Activated naive CD8-positive, alpha-beta T cell treated with anti-CD3 and anti-CD28 coated beads, Interleukin-2, amount 50 U/mL, for 24 hours (primary cell): ENCODE measurements around the gene USP22.
A peak's percentile ranks its signal among the peaks of the same experiment; 100 is the strongest.
"Not testable (repeated sequence)": the region's sequence is repeated elsewhere in the genome, so short reads cannot be mapped to it uniquely, and the experiment has no call there.

Experiments
- ATAC-seq: fragments of 150-1000 bp; cut with Tn5 transposase; one replicate; pipeline ENCODE4 v1.10.0; 2021
- DNase-seq: peaks from one replicate; pipeline ENCODE4 v3.0.0; 2021
- H3K27ac Mint-ChIP-seq: one replicate; pipeline ENCODE4 v1.8.0; 2021; ENCODE audit warnings: mild to moderate bottlenecking, mixed read lengths
- H3K27me3 Mint-ChIP-seq: one replicate; pipeline ENCODE4 v1.8.0; 2021; ENCODE audit warnings: mixed read lengths
- H3K36me3 Mint-ChIP-seq: one replicate; pipeline ENCODE4 v1.8.0; 2021; ENCODE audit warnings: low read depth, mixed read lengths
- H3K4me1 Mint-ChIP-seq: one replicate; pipeline ENCODE4 v1.8.0; 2021; ENCODE audit warnings: mixed read lengths
- H3K4me3 Mint-ChIP-seq: one replicate; pipeline ENCODE4 v1.8.0; 2021; ENCODE audit warnings: mild to moderate bottlenecking, moderate library complexity, mixed read lengths
- H3K9me3 Mint-ChIP-seq: one replicate; pipeline ENCODE4 v1.8.0; 2021; ENCODE audit warnings: mixed read lengths

Gene USP22

DNA sequence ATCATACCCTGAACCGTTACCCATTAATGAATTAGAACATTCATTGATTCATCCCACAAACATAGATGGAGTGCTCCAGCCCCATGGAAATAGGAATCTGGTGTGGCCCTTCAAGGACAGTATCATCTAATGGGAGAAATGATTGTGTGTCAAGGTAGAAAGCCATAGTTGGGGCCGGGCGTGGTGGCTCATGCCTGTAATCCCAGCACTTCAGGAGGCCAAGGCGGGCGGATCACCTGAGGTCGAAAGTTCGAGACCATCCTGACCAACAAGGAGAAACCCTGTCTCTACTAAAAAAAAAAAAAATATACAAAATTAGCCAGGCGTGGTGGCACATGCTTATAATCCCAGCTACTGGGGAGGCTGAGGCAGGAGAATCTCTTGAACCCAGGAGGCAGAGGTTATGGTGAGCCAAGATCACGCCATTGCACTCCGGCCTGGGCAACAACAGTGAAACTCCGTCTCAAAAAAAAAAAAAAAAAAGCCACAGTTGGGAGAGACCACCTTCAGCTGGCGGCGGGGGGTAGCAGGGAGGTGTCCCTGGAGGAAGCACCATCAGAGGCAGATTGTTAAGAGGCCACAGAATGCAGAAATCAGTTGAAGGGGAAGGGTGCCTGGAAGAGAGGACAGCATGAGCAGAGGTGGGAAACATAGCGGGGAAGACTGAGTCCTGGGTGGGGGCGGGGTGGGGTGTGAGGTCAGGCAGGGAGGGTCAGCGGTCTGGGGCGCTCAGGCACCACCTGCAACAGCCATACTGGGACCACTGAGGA is 60.0 kb downstream of the USP22 start:
- Mint-ChIP-seq H3K4me3 (no peak overlapping the region), H3K4me1 (no peaks in the 10 kb centered on the region), H3K27me3 (peaks cover 5% of the 10 kb centered on the region), H3K36me3 (no peaks in the 10 kb centered on the region), H3K27ac (no peak overlapping the region), H3K9me3 (no peaks in the 10 kb centered on the region)
- DNase-seq: no peak
- ATAC-seq: no peak

DNA sequence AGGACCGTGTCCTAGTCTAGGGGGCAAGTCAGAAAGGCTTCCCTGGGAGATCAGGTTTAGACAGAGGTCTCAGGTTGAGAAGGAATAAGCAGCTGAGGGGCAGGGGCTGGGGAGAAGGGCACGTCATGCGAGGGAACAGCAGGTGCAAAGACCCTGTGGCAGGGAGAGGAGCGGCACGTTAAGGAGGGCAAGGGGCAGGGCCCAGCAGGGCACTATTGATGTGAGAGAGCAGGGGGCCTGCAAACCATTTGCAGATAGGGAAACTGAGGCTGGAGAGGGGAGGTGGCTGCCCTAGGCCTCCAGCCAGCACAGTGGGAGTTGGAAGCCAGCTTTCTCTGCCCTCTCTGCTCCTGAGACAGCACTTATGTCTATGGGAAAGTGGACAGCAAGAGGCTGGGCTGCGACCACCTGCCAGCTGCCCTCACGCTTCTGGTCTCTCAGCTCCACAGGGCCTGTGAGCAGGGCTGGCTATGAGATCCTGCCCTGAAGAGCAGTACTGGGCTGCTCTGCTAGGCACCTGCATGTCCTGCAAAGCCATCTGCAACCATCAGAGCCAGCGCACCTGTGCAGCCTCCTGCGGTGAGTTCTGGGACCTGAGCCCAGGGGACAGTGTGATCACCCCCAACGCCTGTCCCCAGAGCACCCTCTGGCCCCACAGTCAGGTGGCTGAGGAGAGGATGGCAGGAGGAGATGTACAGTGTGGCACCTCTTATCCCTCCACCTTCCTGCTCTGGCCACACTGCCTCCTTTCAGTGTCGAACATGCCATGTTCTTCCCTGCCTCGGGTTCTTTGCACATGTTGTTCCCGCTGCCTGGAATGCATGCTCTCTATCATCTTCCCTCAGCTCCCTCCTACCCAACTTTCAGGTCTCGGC is 61.5 kb downstream of the USP22 start:
- DNase-seq (no peak), ATAC-seq (no peak)
- Mint-ChIP-seq H3K4me3 (no peak overlapping the region), H3K27ac (no peak overlapping the region), H3K36me3 (no peaks in the 10 kb centered on the region), H3K4me1 (no peaks in the 10 kb centered on the region), H3K9me3 (no peaks in the 10 kb centered on the region), H3K27me3 (peaks cover 10% of the 10 kb centered on the region)

DNA sequence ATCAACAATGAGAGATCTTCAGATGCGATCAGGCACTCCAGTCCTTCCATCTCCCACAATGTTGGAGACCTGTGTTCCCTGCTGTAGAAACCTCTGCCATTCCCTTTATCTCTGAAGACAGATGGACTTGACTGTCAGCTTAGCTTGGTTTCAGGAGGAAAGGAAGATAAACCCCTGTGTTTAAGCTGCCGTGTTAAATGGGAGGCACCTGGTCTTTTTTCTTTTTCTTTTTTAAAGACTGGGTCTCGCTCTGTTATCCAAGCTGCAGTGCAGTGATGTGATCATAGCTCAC is 63.1 kb downstream of the USP22 start:
- no peak for ATAC-seq
- no peak overlapping the region for H3K27ac Mint-ChIP-seq
- no peaks in the 10 kb centered on the region for H3K4me1 Mint-ChIP-seq
- H3K27me3 Mint-ChIP-seq: peaks cover 13% of the 10 kb centered on the region
- no peak for DNase-seq
- H3K9me3 Mint-ChIP-seq: no peaks in the 10 kb centered on the region
- no peaks in the 10 kb centered on the region for H3K36me3 Mint-ChIP-seq
- no peak overlapping the region for H3K4me3 Mint-ChIP-seq

DNA sequence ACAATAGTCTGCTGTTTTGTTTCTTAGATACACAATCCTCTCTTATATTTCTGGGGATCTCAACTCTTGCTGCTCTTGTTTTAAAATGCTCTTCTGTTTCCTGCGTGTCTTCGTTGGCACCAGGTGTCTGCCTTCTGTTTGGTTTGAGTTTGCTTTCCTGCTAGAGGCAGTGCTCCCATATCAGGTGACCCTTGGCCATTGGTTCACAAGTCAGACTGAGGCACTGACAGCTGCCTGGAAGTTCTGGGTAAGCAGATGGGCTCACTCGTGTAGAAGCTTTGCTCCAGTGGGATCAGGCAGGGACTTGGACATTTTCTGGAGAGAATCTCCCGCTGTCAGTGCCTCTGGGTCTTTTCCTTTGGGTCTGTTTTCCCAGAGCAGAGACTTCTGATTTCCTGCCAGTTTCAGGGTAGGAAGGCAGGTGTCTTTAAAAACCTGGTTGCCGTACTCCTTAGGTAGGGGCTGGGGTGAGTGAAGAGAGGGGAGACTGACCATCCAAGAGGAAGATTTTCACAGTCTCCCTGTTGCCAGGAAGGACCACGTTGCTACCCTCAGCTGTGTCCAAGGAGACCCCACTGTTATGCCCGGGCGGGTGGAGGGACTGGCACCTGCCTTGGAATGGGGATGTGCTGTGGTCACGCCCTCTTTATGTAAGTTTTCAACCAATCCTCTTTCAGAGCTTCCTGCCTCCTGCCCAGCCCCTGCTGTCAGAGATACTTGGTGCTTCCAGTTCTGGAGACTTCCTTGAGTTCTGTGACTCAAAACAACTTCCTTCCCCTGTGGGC is 63.6 kb downstream of the USP22 start:
- not testable (repeated sequence) for H3K4me3 Mint-ChIP-seq, ATAC-seq, H3K4me1 Mint-ChIP-seq, H3K36me3 Mint-ChIP-seq, DNase-seq, H3K9me3 Mint-ChIP-seq, H3K27ac Mint-ChIP-seq
- peaks cover 16% of the 10 kb centered on the region for H3K27me3 Mint-ChIP-seq

DNA sequence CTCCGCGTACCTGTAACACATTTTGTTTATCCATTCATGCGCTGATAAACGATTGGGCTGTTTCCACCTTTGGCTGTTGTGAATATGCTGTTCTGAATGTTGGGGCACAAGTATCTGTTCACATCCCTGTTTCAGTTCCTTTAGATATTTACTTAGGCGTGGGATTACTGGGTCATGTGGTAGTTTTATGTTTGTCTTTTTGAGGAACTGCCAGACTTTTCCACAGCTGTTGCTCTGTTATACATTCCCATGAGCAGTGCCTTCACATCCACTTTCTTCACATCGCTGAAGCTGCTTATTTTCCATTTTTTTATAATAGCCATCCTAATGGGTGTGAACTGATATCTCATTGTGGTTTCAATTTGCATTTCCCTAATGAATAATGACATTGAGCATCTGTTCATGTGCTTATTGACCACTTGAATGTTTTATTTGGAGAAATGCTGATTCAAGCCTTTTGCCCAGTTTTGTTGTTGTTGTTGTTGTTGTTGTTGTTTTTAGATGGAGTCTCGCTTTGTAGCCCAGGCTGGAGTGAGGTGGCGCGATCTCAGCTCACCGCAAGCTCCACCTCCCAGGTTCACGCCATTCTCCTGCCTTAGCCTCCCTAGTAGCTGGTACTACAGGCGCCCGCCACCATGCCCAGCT is 65.1 kb downstream of the USP22 start:
- not testable (repeated sequence) for H3K4me3 Mint-ChIP-seq, H3K9me3 Mint-ChIP-seq, H3K36me3 Mint-ChIP-seq, H3K27ac Mint-ChIP-seq, DNase-seq, H3K4me1 Mint-ChIP-seq, ATAC-seq
- H3K27me3 Mint-ChIP-seq: peaks cover 20% of the 10 kb centered on the region

DNA sequence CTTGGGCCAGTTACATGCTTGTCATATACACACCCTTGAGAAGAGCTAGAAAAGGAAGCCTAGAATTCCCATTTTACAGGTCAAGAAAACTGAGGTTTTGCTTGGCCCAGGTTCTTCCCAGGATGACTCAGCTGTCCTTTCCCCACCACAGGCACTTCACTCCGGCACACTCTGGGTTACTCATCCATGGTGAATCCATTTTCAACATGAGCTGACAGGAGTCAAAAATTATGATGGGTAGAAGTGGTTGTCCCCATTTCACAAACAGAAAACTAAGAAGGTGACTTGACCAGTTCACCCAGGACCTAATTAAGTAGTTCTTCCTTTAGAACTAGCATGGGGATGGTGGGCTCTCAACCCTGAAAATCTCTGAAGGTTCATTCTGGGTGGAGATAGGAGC is 67.2 kb downstream of the USP22 start:
- Mint-ChIP-seq H3K9me3 (no peaks in the 10 kb centered on the region), H3K27me3 (peaks cover 20% of the 10 kb centered on the region), H3K27ac (no peak overlapping the region), H3K4me3 (no peak overlapping the region), H3K4me1 (no peaks in the 10 kb centered on the region), H3K36me3 (no peaks in the 10 kb centered on the region)
- ATAC-seq (no peak), DNase-seq (no peak)

DNA sequence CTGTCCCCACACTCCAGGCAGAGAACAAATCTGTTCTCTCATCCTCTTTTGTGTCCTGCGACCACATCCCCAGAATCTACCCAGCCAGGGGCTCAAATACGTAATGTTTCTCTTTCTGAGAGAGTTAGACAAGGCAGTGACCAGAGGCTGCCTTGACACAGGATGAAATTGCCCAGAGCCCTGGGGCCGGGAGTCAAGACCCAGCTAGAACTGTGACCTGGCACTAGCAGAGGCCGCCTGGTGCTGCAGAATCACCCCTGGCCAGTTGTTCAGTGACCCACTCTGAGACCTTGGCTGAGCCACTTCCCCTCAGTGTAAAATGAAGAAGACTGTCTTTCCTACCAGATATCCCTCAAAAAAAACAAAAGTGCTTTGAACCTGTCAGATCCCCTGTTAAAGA is 72.5 kb downstream of the USP22 start:
- no peak for ATAC-seq
- Mint-ChIP-seq H3K36me3 (no peaks in the 10 kb centered on the region), H3K4me1 (peaks cover 13% of the 10 kb centered on the region), H3K27ac (no peak overlapping the region), H3K9me3 (no peaks in the 10 kb centered on the region), H3K27me3 (peaks cover 7% of the 10 kb centered on the region), H3K4me3 (no peak overlapping the region)
- no peak for DNase-seq

DNA sequence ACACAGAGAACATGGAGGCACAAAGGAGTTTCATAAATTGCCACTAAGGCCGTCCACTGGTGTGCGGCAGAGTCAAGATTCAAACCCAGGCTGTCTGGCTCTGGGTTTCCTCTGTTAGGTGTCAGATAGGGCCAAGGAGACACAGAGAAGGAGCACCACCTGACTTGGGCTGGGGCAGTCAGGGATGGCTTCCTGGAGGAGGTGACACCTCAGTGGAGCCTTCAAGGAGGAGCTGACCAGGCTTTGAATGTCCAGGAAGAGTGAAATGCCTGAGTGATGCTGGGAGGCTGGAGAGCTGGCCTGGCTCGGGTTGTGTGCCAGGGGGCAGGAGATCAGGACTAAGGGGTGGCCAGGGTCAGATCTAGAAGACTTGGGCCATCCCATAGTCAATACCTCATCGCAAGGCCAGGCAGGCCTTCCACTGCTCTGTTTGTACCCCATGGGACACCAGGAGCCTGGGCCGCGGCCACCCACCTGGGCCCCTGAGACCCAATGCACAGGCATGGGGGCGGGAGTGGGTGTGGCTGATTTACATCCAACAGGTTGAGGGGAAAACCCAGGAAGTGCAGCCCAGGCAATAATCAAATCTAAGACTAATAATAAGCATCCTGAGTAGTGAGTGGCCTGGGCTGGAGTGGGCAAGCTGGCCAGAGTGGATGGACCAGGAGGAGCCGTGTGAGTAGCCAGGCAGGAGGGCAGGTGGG is 73.7 kb downstream of the USP22 start:
- H3K36me3 Mint-ChIP-seq: no peaks in the 10 kb centered on the region
- DNase-seq (no peak), ATAC-seq (no peak)
- H3K27me3 Mint-ChIP-seq: peaks cover 3% of the 10 kb centered on the region
- no peaks in the 10 kb centered on the region for H3K9me3 Mint-ChIP-seq
- H3K27ac Mint-ChIP-seq: no peak overlapping the region
- H3K4me1 Mint-ChIP-seq: peaks cover 13% of the 10 kb centered on the region
- H3K4me3 Mint-ChIP-seq: no peak overlapping the region

DNA sequence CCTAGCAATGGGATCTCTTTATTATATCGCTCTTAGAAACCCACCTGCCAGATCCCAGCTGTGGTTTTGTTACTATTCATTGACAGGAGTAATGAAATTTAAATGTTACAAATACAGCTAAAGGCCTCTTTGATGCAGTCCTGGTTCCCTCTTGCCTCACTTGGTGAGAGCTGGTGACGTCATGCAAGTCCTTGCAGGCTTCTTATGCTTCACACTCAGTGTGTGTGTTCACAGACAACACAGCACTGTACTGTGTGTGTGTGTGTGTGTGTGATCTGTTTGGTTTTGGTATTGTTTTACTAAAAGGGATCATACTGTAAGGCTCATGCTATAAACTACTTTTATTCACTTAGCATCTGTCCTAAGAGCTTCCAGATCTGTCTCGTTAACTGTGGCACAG is 75.0 kb downstream of the USP22 start:
- H3K36me3 Mint-ChIP-seq: no peaks in the 10 kb centered on the region
- H3K27ac Mint-ChIP-seq: no peak overlapping the region
- H3K4me1 Mint-ChIP-seq: peaks cover 13% of the 10 kb centered on the region
- H3K27me3 Mint-ChIP-seq: peaks cover 7% of the 10 kb centered on the region
- DNase-seq: no peak
- H3K9me3 Mint-ChIP-seq: no peaks in the 10 kb centered on the region
- no peak for ATAC-seq
- H3K4me3 Mint-ChIP-seq: no peak overlapping the region

DNA sequence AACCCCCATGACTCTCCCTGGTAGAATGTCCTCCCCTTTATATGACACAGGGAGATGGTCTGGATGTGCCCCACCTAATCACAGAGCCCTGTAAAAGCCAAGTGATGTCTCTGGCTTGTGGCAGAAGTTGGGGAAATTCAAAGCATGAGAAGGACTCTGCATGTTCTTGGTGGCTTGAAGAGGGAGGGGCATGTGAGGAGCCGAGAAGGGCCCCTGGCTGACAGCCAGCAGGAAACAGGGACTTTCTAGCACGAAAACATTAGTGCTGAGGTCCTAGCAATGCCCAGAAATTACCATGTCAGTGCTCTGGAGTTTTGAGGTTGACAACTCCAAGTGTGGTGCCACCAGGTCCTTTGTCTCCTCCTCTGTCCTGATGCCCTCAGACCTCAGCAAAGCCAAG is 75.9 kb downstream of the USP22 start:
- H3K9me3 Mint-ChIP-seq: no peaks in the 10 kb centered on the region
- H3K27me3 Mint-ChIP-seq: peaks cover 9% of the 10 kb centered on the region
- H3K4me1 Mint-ChIP-seq: peaks cover 13% of the 10 kb centered on the region
- H3K36me3 Mint-ChIP-seq: no peaks in the 10 kb centered on the region
- H3K27ac Mint-ChIP-seq: no peak overlapping the region
- ATAC-seq (no peak), DNase-seq (peak; percentile 8)
- no peak overlapping the region for H3K4me3 Mint-ChIP-seq

DNA sequence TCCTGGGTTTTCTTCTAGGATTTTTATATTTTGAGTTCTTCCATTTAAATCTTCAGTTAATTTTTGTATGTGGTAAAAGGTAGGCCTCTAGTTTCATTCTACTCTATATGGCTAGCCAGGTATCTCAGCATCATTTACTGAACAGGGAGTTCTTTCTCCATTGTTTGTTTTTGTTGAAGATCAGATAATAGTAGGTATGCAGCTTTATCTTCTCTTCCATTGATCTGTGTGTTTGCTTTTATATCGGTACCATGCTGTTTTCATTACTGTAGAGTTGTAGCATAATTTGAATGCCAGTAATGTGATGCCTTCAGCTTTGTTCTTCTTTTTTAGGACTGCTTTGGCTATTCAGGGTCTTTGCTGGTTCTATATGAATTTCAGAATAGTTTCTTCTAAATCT is 77.3 kb downstream of the USP22 start:
- no peak for ATAC-seq
- H3K4me1 Mint-ChIP-seq: peaks cover 13% of the 10 kb centered on the region
- H3K27ac Mint-ChIP-seq: no peak overlapping the region
- no peaks in the 10 kb centered on the region for H3K9me3 Mint-ChIP-seq
- no peaks in the 10 kb centered on the region for H3K36me3 Mint-ChIP-seq
- no peak for DNase-seq
- peaks cover 11% of the 10 kb centered on the region for H3K27me3 Mint-ChIP-seq
- no peak overlapping the region for H3K4me3 Mint-ChIP-seq

DNA sequence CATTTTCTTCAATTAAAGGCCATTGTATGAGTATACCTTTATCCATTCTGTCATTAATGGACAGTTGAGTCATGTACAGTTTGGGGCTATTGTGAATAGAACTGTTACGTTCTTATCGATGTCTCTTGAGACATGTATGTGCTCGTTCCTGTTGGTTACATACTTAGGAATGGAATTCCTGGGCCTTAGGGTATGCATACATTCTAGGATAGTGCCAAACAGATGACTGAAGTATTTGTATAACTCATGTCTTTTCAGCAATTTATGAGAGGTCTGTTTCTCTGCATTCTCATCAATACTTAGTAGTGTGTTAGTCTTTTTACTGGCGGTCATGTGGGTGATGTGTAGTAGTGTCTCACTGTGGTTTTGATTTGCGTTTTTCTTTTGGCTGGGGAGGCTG is 81.2 kb downstream of the USP22 start:
- no peaks in the 10 kb centered on the region for H3K9me3 Mint-ChIP-seq

DNA sequence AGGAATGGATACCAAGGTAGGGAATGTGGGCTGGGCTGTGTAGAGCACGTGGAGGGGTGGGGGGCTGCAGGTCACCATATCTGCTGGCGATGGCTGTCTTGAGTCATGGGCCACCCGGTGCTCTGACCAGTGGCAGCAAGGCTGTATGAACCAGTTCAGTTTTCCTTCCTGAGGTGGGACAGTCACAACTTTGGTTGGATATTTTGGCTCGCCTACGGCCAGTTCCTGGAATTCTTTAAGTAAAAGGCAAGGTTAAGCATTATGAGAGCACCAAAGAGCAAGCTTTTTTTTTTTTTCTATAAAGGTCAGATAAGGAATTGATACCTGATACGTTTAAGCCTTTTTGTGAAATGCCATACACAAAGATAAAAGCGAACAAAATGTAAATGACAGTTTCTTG is 81.9 kb downstream of the USP22 start:
- DNase-seq: no peak
- Mint-ChIP-seq H3K27me3 (peaks cover 25% of the 10 kb centered on the region), H3K36me3 (no peaks in the 10 kb centered on the region), H3K4me3 (no peak overlapping the region), H3K4me1 (no peaks in the 10 kb centered on the region), H3K9me3 (no peaks in the 10 kb centered on the region), H3K27ac (no peak overlapping the region)
- ATAC-seq: no peak

More for the DNA sequence above, 81.2 kb downstream of the USP22 start:
- DNase-seq: no peak
- Mint-ChIP-seq H3K4me3 (no peak overlapping the region), H3K4me1 (peaks cover under 1% of the 10 kb centered on the region), H3K27ac (no peak overlapping the region), H3K27me3 (peaks cover 23% of the 10 kb centered on the region), H3K36me3 (no peaks in the 10 kb centered on the region)
- ATAC-seq: no peak
